HepG2 (cell line): Measurements from ENCODE around the gene DMRT1.

ENCODE experiments used
- ADNP ChIP-seq: sonication (generic); formaldehyde crosslinking; IDR thresholded peaks from 2 replicates; pipeline ENCODE4 v1.4.0; 2020; ENCODE audit warnings: missing genetic modification reagents
- EP300 ChIP-seq, 3 experiments: sonication (generic) in 1 of 3; formaldehyde crosslinking in 1 of 3; IDR thresholded peaks; 2 replicates each; pipeline versions ENCODE4 v1.5.1 to v1.6.1; 2011 to 2020; ENCODE audit warnings: low read depth in 2 of 3, low read length in 2 of 3, borderline replicate concordance in 1 of 3, improper control_type of control experiment in 1 of 3, mild to moderate bottlenecking in 1 of 3, missing genetic modification reagents in 1 of 3, moderate library complexity in 1 of 3
- EZH2 ChIP-seq: conservative IDR thresholded peaks from 2 replicates; pipeline ENCODE4 v1.6.1; 2012; ENCODE audit warnings: mild to moderate bottlenecking, low read depth, low read length, moderate library complexity
- KDM6A ChIP-seq: IDR thresholded peaks from 2 replicates; pipeline ENCODE4 v1.6.1; 2016; ENCODE audit warnings: low read depth
- MTF1 ChIP-seq: sonication (generic); formaldehyde crosslinking; IDR thresholded peaks from 2 replicates; pipeline ENCODE4 v1.5.0; 2020; ENCODE audit warnings: missing genetic modification reagents
- TF ChIP-seq, protein P1 (sequence below): sonication (generic); formaldehyde crosslinking; IDR thresholded peaks from 2 replicates; pipeline ENCODE4 v1.8.1; 2023; ENCODE audit warnings: mild to moderate bottlenecking, missing genetic modification reagents, borderline replicate concordance
- TF ChIP-seq, protein P2 (sequence below): sonication (generic); formaldehyde crosslinking; IDR thresholded peaks from 2 replicates; pipeline ENCODE4 v1.8.0; 2022; ENCODE audit warnings: missing genetic modification reagents, mild to moderate bottlenecking, borderline replicate concordance

DNA sequence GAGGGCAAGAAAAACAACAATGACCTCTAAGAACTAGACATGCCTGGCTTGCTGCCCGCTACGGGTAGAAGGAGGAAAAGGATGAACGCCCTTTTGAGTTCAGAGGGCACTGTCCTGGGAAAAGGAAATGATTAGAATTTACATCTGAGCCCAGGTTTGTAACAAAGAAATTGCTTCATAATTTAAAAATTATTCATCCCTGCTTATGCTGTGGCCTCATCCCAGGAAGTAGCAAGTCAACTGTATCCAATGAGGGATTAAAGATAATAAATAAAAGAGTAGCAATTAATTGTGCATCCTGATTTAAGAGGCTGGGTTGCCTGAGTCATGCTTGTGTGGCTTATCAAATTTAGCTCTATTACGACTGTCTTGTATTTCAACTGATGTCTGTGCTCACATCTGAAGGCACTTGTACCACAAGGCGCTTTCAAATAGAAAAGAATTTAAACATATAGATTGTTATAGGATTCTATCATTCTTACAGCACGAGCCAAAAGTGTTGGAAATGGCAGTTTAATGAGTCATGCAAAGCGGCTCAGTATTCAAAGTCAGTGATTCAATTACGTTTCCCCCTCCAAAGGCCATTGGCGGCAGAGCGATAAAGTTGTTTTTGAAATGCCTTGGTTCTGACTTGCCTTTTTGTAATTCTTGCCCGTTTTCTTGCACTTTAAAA is 40.0 kb upstream of the DMRT1 start:
- TF ChIP-seq ADNP, result no peak
- TF ChIP-seq MTF1 (CRISPR knock-in tag), result no peak
- TF ChIP-seq, protein P1, sequence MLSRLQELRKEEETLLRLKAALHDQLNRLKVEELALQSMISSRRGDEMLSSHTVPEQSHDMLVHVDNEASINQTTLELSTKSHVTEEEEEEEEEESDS (CRISPR knock-in tag), result no peak
- no peak for TF ChIP-seq EP300 (IDR thresholded peaks at IDR 0.05; ENCODE audit: low read depth in 2 of 2, low read length in 2 of 2)
- no peak for TF ChIP-seq EP300 (CRISPR knock-in tag; IDR thresholded peaks at IDR 0.05; ENCODE audit: borderline replicate concordance)
- TF ChIP-seq, protein P2, sequence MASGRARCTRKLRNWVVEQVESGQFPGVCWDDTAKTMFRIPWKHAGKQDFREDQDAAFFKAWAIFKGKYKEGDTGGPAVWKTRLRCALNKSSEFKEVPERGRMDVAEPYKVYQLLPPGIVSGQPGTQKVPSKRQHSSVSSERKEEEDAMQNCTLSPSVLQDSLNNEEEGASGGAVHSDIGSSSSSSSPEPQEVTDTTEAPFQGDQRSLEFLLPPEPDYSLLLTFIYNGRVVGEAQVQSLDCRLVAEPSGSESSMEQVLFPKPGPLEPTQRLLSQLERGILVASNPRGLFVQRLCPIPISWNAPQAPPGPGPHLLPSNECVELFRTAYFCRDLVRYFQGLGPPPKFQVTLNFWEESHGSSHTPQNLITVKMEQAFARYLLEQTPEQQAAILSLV (CRISPR knock-in tag), result no peak
- TF ChIP-seq EZH2, result no peak
- no peak for TF ChIP-seq KDM6A (CRISPR knock-in tag)
